CD14-positive monocyte (primary cell): ENCODE measurements around the gene DYNLT2. TPM values are rescaled to one million over a fixed set of nuclear protein-coding genes. Genes with fewer than 3 reads are reported as not detected.

Experiments
- DNase-seq, 3 donors: peaks; one replicate each; pipeline ENCODE4 v3.0.0-alpha.2; 2011 to 2022
- H2AFZ ChIP-seq: 2 replicates; pipeline ENCODE4 v1.6.0; 2012; ENCODE audit warnings: mild to moderate bottlenecking, low read depth, low read length, inconsistent platforms; ENCODE audit not compliant: insufficient read depth, poor library complexity, severe bottlenecking
- H3K27ac ChIP-seq, 2 donors: 1 replicate in 1 of 2; 2 replicates in 1 of 2; pipeline ENCODE4 v1.5.1; 2012 to 2013; ENCODE audit warnings: low read length in 2 of 2, control low read depth in 1 of 2, inconsistent platforms in 1 of 2, low read depth in 1 of 2, mild to moderate bottlenecking in 1 of 2
- H3K27me3 ChIP-seq, 2 donors: one replicate each; pipeline versions ENCODE4 v1.6.0 to v1.6.1; 2011 to 2013; ENCODE audit warnings: low read length in 2 of 2; ENCODE audit not compliant: control insufficient read depth in 2 of 2, insufficient read depth in 2 of 2
- H3K36me3 ChIP-seq, 2 donors: replicated peaks in 1 of 2; 1 replicate in 1 of 2; 2 replicates in 1 of 2; pipeline versions ENCODE4 v1.5.1 to v1.6.1; 2012 to 2013; ENCODE audit warnings: low read length in 2 of 2, control low read depth in 1 of 2, inconsistent platforms in 1 of 2, mild to moderate bottlenecking in 1 of 2; ENCODE audit not compliant: insufficient read depth in 2 of 2, control insufficient read depth in 1 of 2
- H3K4me1 ChIP-seq, 2 donors: 1 replicate in 1 of 2; 2 replicates in 1 of 2; pipeline versions ENCODE4 v1.5.1 to v1.6.1; 2012 to 2013; ENCODE audit warnings: low read length in 2 of 2, control low read depth in 1 of 2, inconsistent platforms in 1 of 2, mild to moderate bottlenecking in 1 of 2, moderate library complexity in 1 of 2; ENCODE audit not compliant: insufficient read depth in 2 of 2, control insufficient read depth in 1 of 2
- H3K4me2 ChIP-seq: replicated peaks from 2 replicates; pipeline ENCODE3; 2012; ENCODE audit warnings: low read length, moderate library complexity, mild to moderate bottlenecking; ENCODE audit not compliant: poor library complexity, severe bottlenecking; ENCODE audit errors: extremely low read depth
- H3K4me3 ChIP-seq, 3 experiments: fragments of 200-600 bp in 1 of 3; sonication (generic) in 1 of 3; replicated peaks in 1 of 3; 1 replicate in 2 of 3; 2 replicates in 1 of 3; pipeline ENCODE4 v1.5.1; 2011 to 2013; ENCODE audit warnings: low read length in 3 of 3, mild to moderate bottlenecking in 3 of 3, control low read depth in 2 of 3, low read depth in 2 of 3, inconsistent platforms in 1 of 3, moderate library complexity in 1 of 3
- H3K79me2 ChIP-seq: 2 replicates; pipeline ENCODE4 v1.6.0; 2012; ENCODE audit warnings: mild to moderate bottlenecking, control low read depth, inconsistent platforms, low read length, moderate library complexity; ENCODE audit not compliant: insufficient read depth
- H3K9ac ChIP-seq: 2 replicates; pipeline ENCODE4 v1.6.0; 2017; ENCODE audit warnings: low read length, mild to moderate bottlenecking; ENCODE audit not compliant: insufficient read depth, poor library complexity, severe bottlenecking
- H3K9me3 ChIP-seq, 2 donors: replicated peaks in 1 of 2; 1 replicate in 1 of 2; 2 replicates in 1 of 2; pipeline versions ENCODE4 v1.5.1 to v1.6.1; 2012 to 2013; ENCODE audit warnings: low read length in 2 of 2, control low read depth in 1 of 2; ENCODE audit not compliant: control insufficient read depth in 1 of 2, insufficient read depth in 1 of 2
- H4K20me1 ChIP-seq: 2 replicates; pipeline ENCODE4 v1.6.0; 2012; ENCODE audit warnings: mild to moderate bottlenecking, low read length, control low read depth, moderate library complexity; ENCODE audit not compliant: insufficient read depth
- H3K27ac Mint-ChIP-seq, 7 donors: one replicate each; pipeline ENCODE4 v1.8.0; 2020; ENCODE audit warnings: mild to moderate bottlenecking in 7 of 7, mixed read lengths in 7 of 7, moderate library complexity in 6 of 7, inconsistent platforms in 2 of 7
- H3K27me3 Mint-ChIP-seq, 3 donors: one replicate each; pipeline ENCODE4 v1.8.0; 2021 to 2022; ENCODE audit warnings: low read depth in 3 of 3, mild to moderate bottlenecking in 3 of 3, mixed read lengths in 3 of 3, moderate library complexity in 3 of 3, inconsistent platforms in 1 of 3
- H3K36me3 Mint-ChIP-seq, 2 donors: one replicate each; pipeline ENCODE4 v1.8.0; 2020; ENCODE audit warnings: mixed read lengths in 2 of 2, inconsistent platforms in 1 of 2, mild to moderate bottlenecking in 1 of 2
- H3K4me1 Mint-ChIP-seq: one replicate; pipeline ENCODE4 v1.8.0; 2020; ENCODE audit warnings: mild to moderate bottlenecking, mixed read lengths
- H3K4me3 Mint-ChIP-seq, 2 donors: one replicate each; pipeline ENCODE4 v1.8.0; 2020; ENCODE audit warnings: mild to moderate bottlenecking in 2 of 2, mixed read lengths in 2 of 2, moderate library complexity in 1 of 2
- H3K9me3 Mint-ChIP-seq, 7 donors: one replicate each; pipeline ENCODE4 v1.8.0; 2020 to 2022; ENCODE audit warnings: mixed read lengths in 7 of 7, mild to moderate bottlenecking in 6 of 7, moderate library complexity in 6 of 7, inconsistent platforms in 2 of 7
- CTCF ChIP-seq: fragments of 200-600 bp; IDR thresholded peaks from one replicate; pipeline ENCODE4 v1.8.0; 2022; ENCODE audit warnings: antibody characterized with exemption, mild to moderate bottlenecking
- WGBS: methylation state at CpG from one replicate; pipeline ENCODE4 v1.1.5; 2013; ENCODE audit warnings: missing lambda C conversion rate; ENCODE audit not compliant: insufficient coverage; 5-methylcytosine and 5-hydroxymethylcytosine counted together
- intact Hi-C, 2 donors: fragments of 100-400 bp; cut with micrococcal nuclease; formaldehyde crosslinking; loops; one replicate each; pipeline versions ENCODE4 v1.15.0 to v1.15.1; 2023
- polyA plus RNA-seq, 3 donors: library from polyadenylated mRNA; depleted of rRNA in 1 of 3; unstranded in 2 of 3; stranded (reverse) in 1 of 3; fragments of 300-500 nt in 2 of 3; fragments of >200 nt in 1 of 3; fragmentation: Illumina TruSeq in 2 of 3; gene quantifications; 1 replicate in 2 of 3; 2 replicates in 1 of 3; pipeline ENCODE4 v1.2.3, GENCODE V29; 2012 to 2021

DYNLT2 gene
- polyA plus RNA-seq, 3 donors, result 0.19 to 1.5 (median 0.86) TPM

- intact Hi-C loops, result no loop called here
- Histone ChIP-seq H3K79me2 (no peaks in the 10 kb centered on the region), H4K20me1 (no peaks in the 10 kb centered on the region), H3K4me3 (no peak overlapping the region), H3K4me1 (no peaks in the 10 kb centered on the region), H3K27ac (no peak overlapping the region), H3K27me3 (no peaks in the 10 kb centered on the region), H3K4me2 (no peak overlapping the region), H3K36me3 (peaks cover 37 to 58% of the 10 kb centered on the region in 2 donors), H3K9me3 (no peaks in the 10 kb centered on the region), H3K9ac (no peak overlapping the region), H2AFZ (no peak overlapping the region)
- Mint-ChIP-seq H3K27ac (no peak overlapping the region), H3K27me3 (no peaks in the 10 kb centered on the region), H3K4me3 (no peak overlapping the region), H3K9me3 (peaks cover 0 to 10% (median 1%) of the 10 kb centered on the region in 7 donors), H3K36me3 (peaks cover 56 to 63% of the 10 kb centered on the region in 2 donors), H3K4me1 (no peaks in the 10 kb centered on the region)
- WGBS, result 93% methylated on average over 3 of the region's 11 CpGs
- DNase-seq, result no peak
- TF ChIP-seq CTCF, result no peak
These were observed 29.3 kb upstream of the DYNLT2 start for GRCh38 chr6:169780571-169781091.

- no peaks in the 10 kb centered on the region for H3K4me1 Mint-ChIP-seq
- Histone ChIP-seq H3K27me3 (no peaks in the 10 kb centered on the region), H3K4me1 (no peaks in the 10 kb centered on the region), H3K36me3 (peaks cover 39 to 64% of the 10 kb centered on the region in 2 donors), H3K9ac (no peak overlapping the region), H3K27ac (no peak overlapping the region), H3K4me3 (no peak overlapping the region), H3K9me3 (no peaks in the 10 kb centered on the region), H3K4me2 (no peak overlapping the region), H2AFZ (no peak overlapping the region), H4K20me1 (no peaks in the 10 kb centered on the region), H3K79me2 (no peaks in the 10 kb centered on the region)
- H3K36me3 Mint-ChIP-seq, result peaks cover 60 to 69% of the 10 kb centered on the region in 2 donors
- TF ChIP-seq CTCF, result no peak
- DNase-seq, result no peak
- WGBS, result 93% methylated on average over 4 of the region's 5 CpGs
- no peak overlapping the region for H3K27ac Mint-ChIP-seq
- H3K4me3 Mint-ChIP-seq, result no peak overlapping the region
- H3K9me3 Mint-ChIP-seq, result peaks cover 0 to 10% (median 1%) of the 10 kb centered on the region in 7 donors
- intact Hi-C loops, result no loop called here
- no peaks in the 10 kb centered on the region for H3K27me3 Mint-ChIP-seq
These were observed 28.5 kb upstream of the DYNLT2 start for GRCh38 chr6:169779896-169780295.
